Measurements from ENCODE around the gene GIMAP2.

The GIMAP2 gene

DNA sequence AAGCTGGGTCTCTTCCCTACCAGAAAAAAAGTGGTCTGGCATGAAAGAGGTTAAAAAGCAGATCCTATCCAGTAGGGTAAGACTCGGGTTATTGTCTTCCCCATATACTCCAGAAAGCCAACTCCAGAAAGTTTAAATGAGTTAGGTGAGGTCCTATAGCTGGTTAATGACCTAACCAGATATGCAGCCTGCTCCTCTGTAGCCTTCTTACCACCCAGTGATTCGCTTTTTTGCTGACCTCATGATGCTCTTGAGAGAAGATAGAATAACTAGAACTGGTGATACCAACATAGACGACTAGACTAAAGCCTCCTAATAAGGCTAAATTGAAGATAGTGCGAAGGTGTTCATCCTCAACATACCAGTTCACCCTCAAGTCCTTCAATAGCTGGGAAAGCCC is 30.2 kb downstream of the GIMAP2 start:
- CTCF ChIA-PET, result no interaction called here
- no peaks in the 10 kb centered on the region for H3K9me3 ChIP-seq (ENCODE audit: control insufficient read depth, insufficient read depth, low read depth, low read length)
- H3K4me1 ChIP-seq (ENCODE audit: control insufficient read depth, insufficient read depth, low read length), result no peaks in the 10 kb centered on the region
- H3K27ac ChIP-seq (ENCODE audit: extremely low read depth, low read depth, low read length), result no peak overlapping the region
- H3K4me3 ChIP-seq (ENCODE audit: low read depth, low read length), result no peak overlapping the region
- TF ChIP-seq GFI1B (tag by site-specific recombination; IDR thresholded peaks at IDR 0.05), result no peak
- TF ChIP-seq, protein P1, sequence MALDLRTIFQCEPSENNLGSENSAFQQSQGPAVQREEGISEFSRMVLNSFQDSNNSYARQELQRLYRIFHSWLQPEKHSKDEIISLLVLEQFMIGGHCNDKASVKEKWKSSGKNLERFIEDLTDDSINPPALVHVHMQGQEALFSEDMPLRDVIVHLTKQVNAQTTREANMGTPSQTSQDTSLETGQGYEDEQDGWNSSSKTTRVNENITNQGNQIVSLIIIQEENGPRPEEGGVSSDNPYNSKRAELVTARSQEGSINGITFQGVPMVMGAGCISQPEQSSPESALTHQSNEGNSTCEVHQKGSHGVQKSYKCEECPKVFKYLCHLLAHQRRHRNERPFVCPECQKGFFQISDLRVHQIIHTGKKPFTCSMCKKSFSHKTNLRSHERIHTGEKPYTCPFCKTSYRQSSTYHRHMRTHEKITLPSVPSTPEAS (tag by site-specific recombination; IDR thresholded peaks at IDR 0.05), result no peak
- no peak for TF ChIP-seq ZNF596 (tag by site-specific recombination; IDR thresholded peaks at IDR 0.05)
- TF ChIP-seq ZNF776 (tag by site-specific recombination; IDR thresholded peaks at IDR 0.05; ENCODE audit: borderline replicate concordance), result no peak
- no peak for TF ChIP-seq REPIN1 (tag by site-specific recombination; IDR thresholded peaks at IDR 0.05; ENCODE audit: low read depth)
- no peak for TF ChIP-seq ZNF600 (tag by site-specific recombination; IDR thresholded peaks at IDR 0.05)
- TF ChIP-seq SCRT1 (tag by site-specific recombination; IDR thresholded peaks at IDR 0.05; ENCODE audit: borderline replicate concordance), result no peak
- no peak for TF ChIP-seq ZNF157 (tag by site-specific recombination; IDR thresholded peaks at IDR 0.05)
- TF ChIP-seq, protein P2, sequence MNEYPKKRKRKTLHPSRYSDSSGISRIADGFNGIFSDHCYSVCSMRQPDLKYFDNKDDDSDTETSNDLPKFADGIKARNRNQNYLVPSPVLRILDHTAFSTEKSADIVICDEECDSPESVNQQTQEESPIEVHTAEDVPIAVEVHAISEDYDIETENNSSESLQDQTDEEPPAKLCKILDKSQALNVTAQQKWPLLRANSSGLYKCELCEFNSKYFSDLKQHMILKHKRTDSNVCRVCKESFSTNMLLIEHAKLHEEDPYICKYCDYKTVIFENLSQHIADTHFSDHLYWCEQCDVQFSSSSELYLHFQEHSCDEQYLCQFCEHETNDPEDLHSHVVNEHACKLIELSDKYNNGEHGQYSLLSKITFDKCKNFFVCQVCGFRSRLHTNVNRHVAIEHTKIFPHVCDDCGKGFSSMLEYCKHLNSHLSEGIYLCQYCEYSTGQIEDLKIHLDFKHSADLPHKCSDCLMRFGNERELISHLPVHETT (tag by site-specific recombination; IDR thresholded peaks at IDR 0.05), result no peak
- TF ChIP-seq HOXA7 (CRISPR knock-in tag; IDR thresholded peaks at IDR 0.05; ENCODE audit: borderline replicate concordance), result no peak
- TF ChIP-seq, protein P3, sequence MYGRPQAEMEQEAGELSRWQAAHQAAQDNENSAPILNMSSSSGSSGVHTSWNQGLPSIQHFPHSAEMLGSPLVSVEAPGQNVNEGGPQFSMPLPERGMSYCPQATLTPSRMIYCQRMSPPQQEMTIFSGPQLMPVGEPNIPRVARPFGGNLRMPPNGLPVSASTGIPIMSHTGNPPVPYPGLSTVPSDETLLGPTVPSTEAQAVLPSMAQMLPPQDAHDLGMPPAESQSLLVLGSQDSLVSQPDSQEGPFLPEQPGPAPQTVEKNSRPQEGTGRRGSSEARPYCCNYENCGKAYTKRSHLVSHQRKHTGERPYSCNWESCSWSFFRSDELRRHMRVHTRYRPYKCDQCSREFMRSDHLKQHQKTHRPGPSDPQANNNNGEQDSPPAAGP (tag by site-specific recombination; IDR thresholded peaks at IDR 0.05), result no peak
- no peak for TF ChIP-seq ZNF24 (tag by site-specific recombination; IDR thresholded peaks at IDR 0.05)
- TF ChIP-seq, protein P4, sequence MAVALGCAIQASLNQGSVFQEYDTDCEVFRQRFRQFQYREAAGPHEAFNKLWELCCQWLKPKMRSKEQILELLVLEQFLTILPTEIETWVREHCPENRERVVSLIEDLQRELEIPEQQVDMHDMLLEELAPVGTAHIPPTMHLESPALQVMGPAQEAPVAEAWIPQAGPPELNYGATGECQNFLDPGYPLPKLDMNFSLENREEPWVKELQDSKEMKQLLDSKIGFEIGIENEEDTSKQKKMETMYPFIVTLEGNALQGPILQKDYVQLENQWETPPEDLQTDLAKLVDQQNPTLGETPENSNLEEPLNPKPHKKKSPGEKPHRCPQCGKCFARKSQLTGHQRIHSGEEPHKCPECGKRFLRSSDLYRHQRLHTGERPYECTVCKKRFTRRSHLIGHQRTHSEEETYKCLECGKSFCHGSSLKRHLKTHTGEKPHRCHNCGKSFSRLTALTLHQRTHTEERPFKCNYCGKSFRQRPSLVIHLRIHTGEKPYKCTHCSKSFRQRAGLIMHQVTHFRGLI (tag by site-specific recombination; IDR thresholded peaks at IDR 0.05), result no peak
- no peaks in the 10 kb centered on the region for H3K36me3 ChIP-seq (ENCODE audit: control insufficient read depth in 2 of 2, insufficient read depth in 1 of 2, low read length in 2 of 2)
- POLR2A ChIA-PET, result no interaction called here

DNA sequence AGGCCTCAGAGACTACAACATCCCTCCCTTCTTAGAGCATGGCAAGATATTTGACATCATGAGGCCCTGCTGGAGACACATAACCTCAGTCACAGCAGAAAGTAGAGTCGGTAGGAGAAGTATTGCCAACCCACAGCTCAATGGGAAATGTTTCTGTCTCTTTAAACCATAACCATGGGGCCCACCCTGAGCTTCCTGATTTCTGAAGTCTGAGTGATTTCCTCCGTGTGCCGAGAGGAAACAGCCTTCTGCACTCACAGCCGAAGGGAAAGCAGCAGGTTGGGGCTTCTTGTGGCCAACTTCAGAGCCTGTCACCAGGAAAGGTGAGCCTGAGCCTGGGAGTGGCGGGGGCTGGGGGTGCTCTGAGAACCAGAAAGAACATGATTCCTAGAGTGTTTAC is 30.9 kb downstream of the GIMAP2 start, which contains the start of gene GIMAP1:
TSS of gene GIMAP1 (plus strand) at position 246 of the 400 bp plus-strand sequence. CDS start 2,435 bp downstream, outside the sequence.
- Histone ChIP-seq H3K36me3 (ENCODE audit: control insufficient read depth in 2 of 2, insufficient read depth in 1 of 2, low read length in 2 of 2) (no peaks in the 10 kb centered on the region), H3K27ac (ENCODE audit: extremely low read depth, low read depth, low read length) (no peak within 1 kb of the TSS), H3K4me3 (ENCODE audit: low read depth, low read length) (no peak within 1 kb of the TSS), H3K4me1 (ENCODE audit: control insufficient read depth, insufficient read depth, low read length) (no peaks in the 10 kb centered on the region), H3K9me3 (ENCODE audit: control insufficient read depth, insufficient read depth, low read depth, low read length) (no peaks in the 10 kb centered on the region)
- TF ChIP-seq ZNF843 (tag by site-specific recombination; IDR thresholded peaks at IDR 0.05) (no peak), HOXD13 (CRISPR knock-in tag; IDR thresholded peaks at IDR 0.05; ENCODE audit: borderline replicate concordance) (no peak), HOXC10 (CRISPR knock-in tag; IDR thresholded peaks at IDR 0.05) (no peak), ZNF558 (tag by site-specific recombination; IDR thresholded peaks at IDR 0.05) (no peak), ZNF707 (tag by site-specific recombination; IDR thresholded peaks at IDR 0.05) (no peak), OSR2 (tag by site-specific recombination; IDR thresholded peaks at IDR 0.05) (no peak), ZNF768 (tag by site-specific recombination; IDR thresholded peaks at IDR 0.05) (no peak), ZNF501 (tag by site-specific recombination; IDR thresholded peaks at IDR 0.05) (no peak), ZNF335 (tag by site-specific recombination; conservative IDR thresholded peaks at IDR 0.05) (no peak), ZNF175 (tag by site-specific recombination; IDR thresholded peaks at IDR 0.05) (no peak), BCL11A (tag by site-specific recombination; IDR thresholded peaks at IDR 0.05; ENCODE audit: low read depth) (no peak)
- TF ChIP-seq, protein P5, sequence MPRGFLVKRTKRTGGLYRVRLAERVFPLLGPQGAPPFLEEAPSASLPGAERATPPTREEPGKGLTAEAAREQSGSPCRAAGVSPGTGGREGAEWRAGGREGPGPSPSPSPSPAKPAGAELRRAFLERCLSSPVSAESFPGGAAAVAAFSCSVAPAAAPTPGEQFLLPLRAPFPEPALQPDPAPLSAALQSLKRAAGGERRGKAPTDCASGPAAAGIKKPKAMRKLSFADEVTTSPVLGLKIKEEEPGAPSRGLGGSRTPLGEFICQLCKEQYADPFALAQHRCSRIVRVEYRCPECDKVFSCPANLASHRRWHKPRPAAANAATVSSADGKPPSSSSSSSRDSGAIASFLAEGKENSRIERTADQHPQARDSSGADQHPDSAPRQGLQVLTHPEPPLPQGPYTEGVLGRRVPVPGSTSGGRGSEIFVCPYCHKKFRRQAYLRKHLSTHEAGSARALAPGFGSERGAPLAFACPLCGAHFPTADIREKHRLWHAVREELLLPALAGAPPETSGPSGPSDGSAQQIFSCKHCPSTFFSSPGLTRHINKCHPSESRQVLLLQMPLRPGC (tag by site-specific recombination; IDR thresholded peaks at IDR 0.05), result no peak
- TF ChIP-seq, protein P1 (tag by site-specific recombination; IDR thresholded peaks at IDR 0.05), result no peak
- TF ChIP-seq, protein P6, sequence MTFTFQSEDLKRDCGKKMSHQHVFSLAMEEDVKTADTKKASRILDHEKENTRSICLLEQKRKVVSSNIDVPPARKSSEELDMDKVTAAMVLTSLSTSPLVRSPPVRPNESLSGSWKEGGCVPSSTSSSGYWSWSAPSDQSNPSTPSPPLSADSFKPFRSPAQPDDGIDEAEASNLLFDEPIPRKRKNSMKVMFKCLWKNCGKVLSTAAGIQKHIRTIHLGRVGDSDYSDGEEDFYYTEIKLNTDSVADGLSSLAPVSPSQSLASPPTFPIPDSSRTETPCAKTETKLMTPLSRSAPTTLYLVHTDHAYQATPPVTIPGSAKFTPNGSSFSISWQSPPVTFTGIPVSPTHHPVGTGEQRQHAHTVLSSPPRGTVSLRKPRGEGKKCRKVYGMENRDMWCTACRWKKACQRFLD (tag by site-specific recombination; IDR thresholded peaks at IDR 0.05), result no peak
- POLR2A ChIA-PET, result no interaction called here
- CTCF ChIA-PET, result interaction anchor here (0.5 kb wide), 1 partner anchor 119 kb away, joined by 3 read pairs; no protein-coding TSS in a partner anchor
